Measurements from ENCODE around the gene TVP23A. TPM values are rescaled to one million over a fixed set of nuclear protein-coding genes. Genes with fewer than 3 reads are reported as not detected.

TVP23A gene
- total RNA-seq, 1 experiment from 2014 or later, result 3.1 TPM

DNA sequence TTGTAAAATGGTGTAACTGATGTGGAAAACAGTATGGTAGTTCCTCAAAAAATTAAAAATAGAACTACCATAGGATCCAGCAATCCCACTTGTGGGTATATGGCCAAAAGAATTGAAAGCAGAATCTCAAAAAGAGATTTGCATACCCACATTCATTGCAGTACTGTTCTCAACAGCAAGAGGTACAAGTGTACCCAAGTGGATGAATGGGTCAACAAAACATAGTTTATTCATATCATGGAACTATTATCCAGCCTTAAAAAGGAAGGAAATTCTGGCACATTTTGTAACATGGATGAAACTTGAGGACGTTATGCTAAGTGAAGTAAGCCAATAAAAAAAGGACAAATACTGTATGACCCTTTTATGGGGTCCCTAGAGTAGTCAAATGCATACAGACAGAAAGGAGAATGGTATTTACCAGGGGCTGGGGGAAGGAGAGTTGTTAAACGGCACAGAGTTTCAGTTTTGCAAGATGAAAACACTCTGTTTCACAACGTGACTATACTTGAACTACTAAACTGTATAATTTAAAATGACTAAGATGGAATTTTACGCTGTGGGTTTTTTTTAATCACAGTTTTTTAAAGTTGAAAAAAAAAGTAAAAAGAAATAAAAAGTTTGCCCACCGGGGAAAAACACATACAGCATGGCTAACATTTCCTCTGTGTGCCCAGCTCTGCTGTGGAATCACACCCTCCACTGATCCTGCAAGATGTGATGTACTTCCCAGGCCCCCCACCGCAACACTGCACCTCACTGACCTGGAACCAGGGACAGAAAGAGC is 6.1 kb downstream of the TVP23A start:
- H3K23me2 ChIP-seq (ENCODE audit: insufficient read length, low read depth, low read length, poor library complexity, severe bottlenecking), result no peaks in the 10 kb centered on the region
- no peak overlapping the region for H3K23ac ChIP-seq (ENCODE audit: insufficient read length, low read depth, low read length)
- H3K27ac ChIP-seq (ENCODE audit: insufficient read length, low read depth, low read length), result no peak overlapping the region
- H3K27me3 Mint-ChIP-seq (ENCODE audit: low read depth), result no peaks in the 10 kb centered on the region
- no peak overlapping the region for H4K91ac ChIP-seq (ENCODE audit: insufficient read length, low read depth, low read length)
- no peaks in the 10 kb centered on the region for H3K4me1 ChIP-seq (ENCODE audit: insufficient read depth, low read length)
- no peak overlapping the region for H3K18ac ChIP-seq (ENCODE audit: insufficient read length, low read depth, low read length)
- no peak overlapping the region for H2BK120ac ChIP-seq (ENCODE audit: low read depth, low read length, poor library complexity, severe bottlenecking)
- TF ChIP-seq, protein P1, sequence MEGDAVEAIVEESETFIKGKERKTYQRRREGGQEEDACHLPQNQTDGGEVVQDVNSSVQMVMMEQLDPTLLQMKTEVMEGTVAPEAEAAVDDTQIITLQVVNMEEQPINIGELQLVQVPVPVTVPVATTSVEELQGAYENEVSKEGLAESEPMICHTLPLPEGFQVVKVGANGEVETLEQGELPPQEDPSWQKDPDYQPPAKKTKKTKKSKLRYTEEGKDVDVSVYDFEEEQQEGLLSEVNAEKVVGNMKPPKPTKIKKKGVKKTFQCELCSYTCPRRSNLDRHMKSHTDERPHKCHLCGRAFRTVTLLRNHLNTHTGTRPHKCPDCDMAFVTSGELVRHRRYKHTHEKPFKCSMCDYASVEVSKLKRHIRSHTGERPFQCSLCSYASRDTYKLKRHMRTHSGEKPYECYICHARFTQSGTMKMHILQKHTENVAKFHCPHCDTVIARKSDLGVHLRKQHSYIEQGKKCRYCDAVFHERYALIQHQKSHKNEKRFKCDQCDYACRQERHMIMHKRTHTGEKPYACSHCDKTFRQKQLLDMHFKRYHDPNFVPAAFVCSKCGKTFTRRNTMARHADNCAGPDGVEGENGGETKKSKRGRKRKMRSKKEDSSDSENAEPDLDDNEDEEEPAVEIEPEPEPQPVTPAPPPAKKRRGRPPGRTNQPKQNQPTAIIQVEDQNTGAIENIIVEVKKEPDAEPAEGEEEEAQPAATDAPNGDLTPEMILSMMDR (conservative IDR thresholded peaks at IDR 0.05), result no peak
- H3K4me1 Mint-ChIP-seq, result no peaks in the 10 kb centered on the region
- no peak overlapping the region for H4K8ac ChIP-seq (replicated peaks; ENCODE audit: insufficient read length, low read depth, low read length)
- WGBS (ENCODE audit: extremely low coverage, insufficient read length, low lambda C conversion rate), result no CpG with 5 or more reads among the region's 6 CpGs
- no peak for DNase-seq
- peaks cover 0 to 13% (median 4%) of the 10 kb centered on the region in 3 experiments; a peak in 5 of 7 replicates for H3K36me3 Mint-ChIP-seq (ENCODE audit: insufficient read depth in 1 of 3, low read depth in 3 of 3)
- H2AFZ ChIP-seq (ENCODE audit: low read length), result no peak overlapping the region
- no peaks in the 10 kb centered on the region for H3K27me3 ChIP-seq (ENCODE audit: insufficient read depth, low read length)
- H3K9me3 ChIP-seq (ENCODE audit: control insufficient read depth, low read depth, low read length), result no peaks in the 10 kb centered on the region
- no peaks in the 10 kb centered on the region for H3K79me1 ChIP-seq (ENCODE audit: insufficient read depth, low read depth, low read length, poor library complexity, severe bottlenecking)
- no peak overlapping the region for H3K14ac ChIP-seq (ENCODE audit: insufficient read depth, low read length)
- no peak overlapping the region for H2BK15ac ChIP-seq (ENCODE audit: low read depth, low read length)
- H3T11ph ChIP-seq (ENCODE audit: low read length), result no peak overlapping the region
- H2BK5ac ChIP-seq (ENCODE audit: insufficient read length, low read length), result no peak overlapping the region
- H3K4me3 Mint-ChIP-seq, result no peak overlapping the region
- no peak overlapping the region for H3K4ac ChIP-seq (ENCODE audit: low read depth, low read length)
- H3K79me2 ChIP-seq (ENCODE audit: insufficient read depth, low read length), result no peaks in the 10 kb centered on the region; the same call in 1 of the 2 replicates
- H2AK5ac ChIP-seq (ENCODE audit: insufficient read length, low read length), result no peak overlapping the region
- H3K27ac Mint-ChIP-seq, result no peak overlapping the region
- H2BK12ac ChIP-seq (ENCODE audit: insufficient read length, low read depth, low read length), result no peak overlapping the region
- H2BK20ac ChIP-seq (ENCODE audit: low read depth, low read length, poor library complexity, severe bottlenecking), result no peak overlapping the region
- no peak overlapping the region for H3K56ac ChIP-seq (ENCODE audit: insufficient read length, low read depth, low read length)
- no peaks in the 10 kb centered on the region for H3K9me3 Mint-ChIP-seq
- no peaks in the 10 kb centered on the region for H4K20me1 ChIP-seq (ENCODE audit: control insufficient read depth, insufficient read depth, insufficient read length)
- no peak overlapping the region for H3K9ac ChIP-seq (ENCODE audit: extremely low read depth, insufficient read length, low read length)
- no peak overlapping the region for H3K4me2 ChIP-seq (ENCODE audit: insufficient read depth, insufficient read length, low read length)
- H4K5ac ChIP-seq (ENCODE audit: insufficient read length, low read depth, low read length), result no peak overlapping the region
